Body of pancreas (tissue), 4 donors: Measurements from ENCODE around the gene RAD23B.
A peak's percentile ranks its signal among the peaks of the same experiment; 100 is the strongest.

Source experiments
- CTCF ChIP-seq, 7 experiments: fragments of 450-650 bp in 4 of 7; fragments of 200-600 bp in 3 of 7; sonication (generic) in 3 of 7; IDR thresholded peaks; one replicate each; pipeline ENCODE4 v1.5.1; 2016 to 2019; ENCODE audit warnings: antibody characterized with exemption in 7 of 7
- POLR2A ChIP-seq, 3 donors: fragments of 450-650 bp; IDR thresholded peaks; one replicate each; pipeline ENCODE4 v1.6.1; 2016; ENCODE audit warnings: antibody characterized with exemption in 3 of 3, mild to moderate bottlenecking in 2 of 3

DNA sequence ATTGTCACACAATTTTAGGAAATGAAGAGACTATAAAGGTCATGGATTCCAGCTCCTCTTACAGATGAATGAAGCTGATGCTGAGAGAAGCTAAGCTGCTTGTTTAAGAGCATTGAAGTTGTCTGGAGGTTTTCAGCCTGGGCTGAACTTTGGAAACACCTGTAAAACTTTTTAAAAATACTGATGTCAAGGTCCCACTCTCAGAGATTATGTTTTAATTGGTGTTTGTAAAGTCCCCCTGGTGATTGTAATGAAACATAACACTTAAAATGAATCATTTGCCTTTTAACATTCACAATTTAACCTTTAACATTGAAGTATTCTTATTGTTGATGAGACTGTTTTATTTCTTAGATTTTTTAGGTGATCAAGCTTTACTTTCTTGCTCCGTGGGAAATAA lies 16.4 kb downstream of the RAD23B start:
- TF ChIP-seq CTCF (IDR thresholded peaks at IDR 0.05) (peak in 3 of 7 experiments; percentile 8 to 11 (median 11)), POLR2A (IDR thresholded peaks at IDR 0.05) (no peak)
